ENCODE measurements around the gene TSHZ1.

- TF ChIP-seq POLR2AphosphoS5 (IDR thresholded peaks at IDR 0.05) (no peak), TAF1 (IDR thresholded peaks at IDR 0.05; ENCODE audit: low read depth) (no peak), EP300 (conservative IDR thresholded peaks at IDR 0.05; ENCODE audit: poor library complexity, severe bottlenecking) (no peak), RAD21 (conservative IDR thresholded peaks at IDR 0.05) (no peak), EZH2 (IDR thresholded peaks at IDR 0.05; ENCODE audit: borderline replicate concordance, insufficient read depth, low read length, poor library complexity, severe bottlenecking) (no peak), SMC3 (conservative IDR thresholded peaks at IDR 0.05; ENCODE audit: poor library complexity) (no peak)
- TF ChIP-seq, protein P1, sequence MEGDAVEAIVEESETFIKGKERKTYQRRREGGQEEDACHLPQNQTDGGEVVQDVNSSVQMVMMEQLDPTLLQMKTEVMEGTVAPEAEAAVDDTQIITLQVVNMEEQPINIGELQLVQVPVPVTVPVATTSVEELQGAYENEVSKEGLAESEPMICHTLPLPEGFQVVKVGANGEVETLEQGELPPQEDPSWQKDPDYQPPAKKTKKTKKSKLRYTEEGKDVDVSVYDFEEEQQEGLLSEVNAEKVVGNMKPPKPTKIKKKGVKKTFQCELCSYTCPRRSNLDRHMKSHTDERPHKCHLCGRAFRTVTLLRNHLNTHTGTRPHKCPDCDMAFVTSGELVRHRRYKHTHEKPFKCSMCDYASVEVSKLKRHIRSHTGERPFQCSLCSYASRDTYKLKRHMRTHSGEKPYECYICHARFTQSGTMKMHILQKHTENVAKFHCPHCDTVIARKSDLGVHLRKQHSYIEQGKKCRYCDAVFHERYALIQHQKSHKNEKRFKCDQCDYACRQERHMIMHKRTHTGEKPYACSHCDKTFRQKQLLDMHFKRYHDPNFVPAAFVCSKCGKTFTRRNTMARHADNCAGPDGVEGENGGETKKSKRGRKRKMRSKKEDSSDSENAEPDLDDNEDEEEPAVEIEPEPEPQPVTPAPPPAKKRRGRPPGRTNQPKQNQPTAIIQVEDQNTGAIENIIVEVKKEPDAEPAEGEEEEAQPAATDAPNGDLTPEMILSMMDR (IDR thresholded peaks at IDR 0.05; ENCODE audit: poor library complexity, severe bottlenecking), result no peak
Observed at GRCh38 chr18:75279381-75279780, 68.8 kb downstream of the TSHZ1 start.

All from neural cell (in vitro differentiated cells).